GM18951 (cell line): ENCODE results near the gene CFAP20DC.

Experiments
- POLR2A ChIP-seq: IDR thresholded peaks from 4 replicates; pipeline ENCODE4 v1.6.1; 2011; ENCODE audit warnings: mild to moderate bottlenecking; ENCODE audit not compliant: insufficient read length, insufficient read depth; ENCODE audit errors: extremely low read depth
- in situ Hi-C: fragments of 300-500 bp; cut with MboI; formaldehyde crosslinking; loops from one replicate; pipeline ENCODE4 v1.12.0; 2022; ENCODE audit warnings: low sequenced_read_pairs, mixed read lengths, inconsistent platforms; ENCODE audit not compliant: unreplicated experiment

The CFAP20DC gene

GRCh38 chr3:59064728-59065127 is 14.9 kb upstream of the CFAP20DC start:
- in situ Hi-C loops = loop anchor here (25.0 kb wide), 1 partner anchor 427 kb away; no protein-coding TSS in a partner anchor

GRCh38 chr3:59064276-59064675 is 14.5 kb upstream of the CFAP20DC start:
- in situ Hi-C loops = loop anchor here (25.0 kb wide), 1 partner anchor 427 kb away; no protein-coding TSS in a partner anchor

More at GRCh38 chr3:59064728-59065127, 14.9 kb upstream of the CFAP20DC start:
- no peak for TF ChIP-seq POLR2A

GRCh38 chr3:59056706-59057105 is 6.9 kb upstream of the CFAP20DC start:
- in situ Hi-C loops = loop anchor here (25.0 kb wide), 1 partner anchor 419 kb away; no protein-coding TSS in a partner anchor
- TF ChIP-seq POLR2A = no peak

More at GRCh38 chr3:59064276-59064675, 14.5 kb upstream of the CFAP20DC start:
- TF ChIP-seq POLR2A = no peak

GRCh38 chr3:59052803-59053411 is 3.1 kb upstream of the CFAP20DC start:
- in situ Hi-C loops = loop anchor here (25.0 kb wide), 1 partner anchor 416 kb away; no protein-coding TSS in a partner anchor
- TF ChIP-seq POLR2A = no peak

GRCh38 chr3:59050811-59051414 is 1.1 kb upstream of the CFAP20DC start:
- in situ Hi-C loops = loop anchor here (25.0 kb wide), 1 partner anchor 414 kb away; no protein-coding TSS in a partner anchor

- no peak for TF ChIP-seq POLR2A
- in situ Hi-C loops = no loop called here
Observed at GRCh38 chr3:59046839-59047238, 3.0 kb downstream of the CFAP20DC start.

GRCh38 chr3:59043391-59043790 is 6.4 kb downstream of the CFAP20DC start:
- no peak for TF ChIP-seq POLR2A
- in situ Hi-C loops = no loop called here

GRCh38 chr3:59040902-59041301 is 8.9 kb downstream of the CFAP20DC start:
- TF ChIP-seq POLR2A = no peak
- in situ Hi-C loops = no loop called here

- in situ Hi-C loops = no loop called here
- no peak for TF ChIP-seq POLR2A
Observed at GRCh38 chr3:59027607-59028006, 22.2 kb downstream of the CFAP20DC start.

GRCh38 chr3:59023612-59024011 is 26.2 kb downstream of the CFAP20DC start:
- in situ Hi-C loops = no loop called here
- no peak for TF ChIP-seq POLR2A

- in situ Hi-C loops = no loop called here
- TF ChIP-seq POLR2A = no peak
Observed at GRCh38 chr3:59017617-59017984, 32.2 kb downstream of the CFAP20DC start.

GRCh38 chr3:59016930-59017616 is 32.8 kb downstream of the CFAP20DC start:
- no peak for TF ChIP-seq POLR2A
- in situ Hi-C loops = no loop called here

GRCh38 chr3:59013611-59014010 is 36.2 kb downstream of the CFAP20DC start:
- in situ Hi-C loops = no loop called here
- TF ChIP-seq POLR2A = no peak
